GM18519 (cell line): ENCODE results near the gene PEX5L.
"Not testable (repeated sequence)": the region's sequence is repeated elsewhere in the genome, so short reads cannot be mapped to it uniquely, and the experiment has no call there.

Experiments
- ATAC-seq: cut with Tn5 transposase; IDR thresholded peaks from one replicate; pipeline ENCODE4 v1.9.1; 2021; ENCODE audit warnings: mild to moderate bottlenecking, moderate library complexity; ENCODE audit not compliant: unreplicated experiment, low FRiP score

Gene PEX5L, protein sequence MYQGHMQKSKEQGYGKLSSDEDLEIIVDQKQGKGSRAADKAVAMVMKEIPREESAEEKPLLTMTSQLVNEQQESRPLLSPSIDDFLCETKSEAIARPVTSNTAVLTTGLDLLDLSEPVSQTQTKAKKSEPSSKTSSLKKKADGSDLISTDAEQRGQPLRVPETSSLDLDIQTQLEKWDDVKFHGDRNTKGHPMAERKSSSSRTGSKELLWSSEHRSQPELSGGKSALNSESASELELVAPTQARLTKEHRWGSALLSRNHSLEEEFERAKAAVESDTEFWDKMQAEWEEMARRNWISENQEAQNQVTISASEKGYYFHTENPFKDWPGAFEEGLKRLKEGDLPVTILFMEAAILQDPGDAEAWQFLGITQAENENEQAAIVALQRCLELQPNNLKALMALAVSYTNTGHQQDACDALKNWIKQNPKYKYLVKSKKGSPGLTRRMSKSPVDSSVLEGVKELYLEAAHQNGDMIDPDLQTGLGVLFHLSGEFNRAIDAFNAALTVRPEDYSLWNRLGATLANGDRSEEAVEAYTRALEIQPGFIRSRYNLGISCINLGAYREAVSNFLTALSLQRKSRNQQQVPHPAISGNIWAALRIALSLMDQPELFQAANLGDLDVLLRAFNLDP

GRCh38 chr3:180036671-180037455, at the start of gene PEX5L:
PEX5L (minus strand) TSS chr3:180036937; CDS start chr3:180036599, 338 bp downstream.
- ATAC-seq = peak; percentile 52

- no peak for ATAC-seq
These were observed 48.5 kb upstream of the PEX5L start for GRCh38 chr3:180085122-180085710.

DNA sequence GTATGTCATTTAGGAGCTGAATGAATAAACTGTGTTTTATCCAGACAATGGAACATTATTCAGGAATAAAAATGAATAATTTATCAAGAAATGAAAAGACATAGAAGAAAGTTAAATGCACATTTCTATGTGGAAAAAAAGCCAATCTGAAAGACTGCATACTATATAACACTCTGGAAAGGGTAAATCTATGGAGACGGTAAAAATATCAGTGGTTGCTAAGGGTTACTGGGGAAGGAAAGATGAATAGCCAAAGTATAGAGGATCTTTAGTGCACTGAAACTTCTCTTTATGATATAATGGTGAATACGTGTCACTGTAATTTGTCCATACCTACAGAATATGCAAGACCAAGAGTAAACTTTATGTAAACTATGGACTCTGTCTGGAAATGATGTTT, 46.0 kb upstream of the PEX5L start:
- no peak for ATAC-seq

GRCh38 chr3:180078592-180078991, 41.9 kb upstream of the PEX5L start:
- no peak for ATAC-seq

GRCh38 chr3:180073561-180073960, 36.8 kb upstream of the PEX5L start:
- ATAC-seq = no peak

DNA sequence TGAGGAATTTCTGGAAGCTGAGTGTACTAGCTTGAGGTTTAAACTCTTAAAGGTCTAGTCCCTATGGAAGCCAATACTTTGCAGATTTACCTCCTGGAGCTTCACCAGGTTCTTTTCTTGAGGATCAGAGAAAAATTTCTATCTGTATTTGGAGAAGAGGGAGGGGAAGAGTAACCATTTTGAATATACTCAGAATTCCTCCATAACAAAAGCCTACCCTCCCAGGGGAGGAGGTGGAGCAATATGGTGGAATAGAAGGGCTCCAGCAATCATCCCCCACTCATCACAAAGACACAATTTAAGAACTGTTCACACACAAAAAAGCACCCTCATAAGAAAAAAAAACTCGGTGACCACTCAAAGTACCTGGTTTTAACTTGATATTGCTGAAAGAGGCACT, 36.0 kb upstream of the PEX5L start:
- ATAC-seq = no peak

DNA sequence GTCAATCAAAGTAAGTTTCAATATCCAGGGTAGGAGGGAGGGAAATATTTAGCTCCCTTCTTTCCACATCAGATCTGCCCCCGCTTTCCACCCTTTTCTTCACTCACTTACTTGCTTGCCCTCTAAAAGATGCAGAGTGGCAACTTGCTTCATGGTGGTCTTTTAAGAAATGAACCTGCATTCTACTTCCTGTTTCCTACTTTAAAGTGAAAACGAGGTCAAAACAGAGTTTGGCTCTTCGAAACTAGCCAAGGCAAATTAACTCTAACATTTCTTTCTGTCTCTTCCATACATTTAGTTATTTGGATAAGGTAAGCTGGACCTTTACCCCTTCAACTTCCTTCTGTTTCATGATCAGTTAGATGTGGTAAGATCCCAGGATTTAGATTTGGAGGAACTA, 34.2 kb upstream of the PEX5L start:
- ATAC-seq = no peak

DNA sequence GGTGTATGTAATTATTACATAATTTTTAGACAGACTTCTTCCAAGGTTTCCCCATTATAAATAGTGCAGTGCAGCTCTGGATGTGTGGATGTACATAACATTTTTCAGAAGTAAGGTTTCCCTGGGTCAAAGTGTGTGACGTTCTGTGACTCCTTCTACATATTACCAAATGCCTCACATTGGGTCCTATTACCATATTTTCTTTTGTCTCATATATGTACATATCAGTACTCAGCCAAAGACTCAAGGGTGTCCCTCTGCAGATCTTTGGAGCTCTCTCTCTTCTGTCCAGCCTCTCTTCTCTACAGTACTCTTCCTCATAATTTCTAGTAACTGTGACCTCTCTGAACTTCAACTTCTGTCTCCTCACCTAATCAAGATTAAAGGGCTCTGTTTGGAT, 31.3 kb upstream of the PEX5L start:
- no peak for ATAC-seq

- ATAC-seq = no peak
These were observed 29.9 kb upstream of the PEX5L start for GRCh38 chr3:180066598-180066997.

- no peak for ATAC-seq
These were observed 27.0 kb upstream of the PEX5L start for GRCh38 chr3:180063783-180064182.

DNA sequence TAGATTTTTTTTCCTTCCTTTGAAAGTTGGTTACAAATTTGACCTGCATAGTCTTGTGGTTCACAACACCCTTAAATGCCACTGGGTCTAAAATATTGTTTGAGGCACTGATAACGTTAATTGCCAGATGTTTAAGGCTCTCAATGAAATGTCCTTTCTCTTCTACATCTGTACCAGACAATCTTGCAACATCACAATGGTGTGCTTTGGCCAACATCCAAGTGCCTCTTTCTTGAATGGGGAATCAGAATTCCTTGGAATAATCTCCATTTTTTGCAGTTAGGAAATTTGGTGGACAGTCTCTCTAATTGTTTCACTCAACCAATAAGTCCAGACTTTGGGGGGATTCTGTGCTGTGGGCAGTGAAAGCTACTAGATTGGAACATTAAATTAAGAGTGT, 26.0 kb upstream of the PEX5L start:
- ATAC-seq = no peak

DNA sequence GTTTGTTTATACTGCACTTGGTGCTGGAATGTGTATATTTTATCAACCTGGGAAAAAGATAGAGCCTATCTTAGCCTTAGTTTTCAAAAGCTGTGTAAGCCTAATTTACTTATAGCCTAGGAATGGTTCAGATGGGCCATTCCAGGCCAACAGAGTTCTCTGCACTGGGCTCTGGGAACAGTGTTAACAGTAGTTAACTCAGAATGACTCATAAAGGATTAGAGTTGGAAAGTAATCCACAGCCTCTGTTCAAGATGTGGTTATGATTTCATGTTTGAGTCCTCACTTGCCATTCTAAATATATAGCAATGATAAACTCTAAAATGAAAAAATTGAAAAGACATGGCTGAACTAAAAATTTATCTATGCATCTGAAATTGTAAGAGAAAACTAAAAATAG, 22.6 kb upstream of the PEX5L start:
- no peak for ATAC-seq

DNA sequence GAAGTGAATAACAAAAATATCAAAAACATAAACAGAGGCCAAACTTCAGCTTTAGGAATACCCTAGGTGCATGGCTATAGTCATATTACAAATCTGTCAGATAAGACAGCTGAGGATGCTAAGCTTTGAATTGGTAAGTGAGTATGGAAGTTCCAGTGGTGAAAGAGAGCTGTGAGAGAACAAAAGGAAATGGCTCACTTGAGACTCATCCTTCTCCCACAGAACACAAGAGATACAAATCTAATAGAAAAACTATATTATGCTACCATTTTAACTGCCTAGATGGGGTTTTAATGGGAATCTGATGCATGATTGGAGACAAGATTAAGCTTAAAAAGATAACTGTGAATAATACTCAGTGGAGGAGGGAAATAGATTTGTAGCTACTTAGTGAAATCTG, 21.5 kb upstream of the PEX5L start:
- no peak for ATAC-seq

DNA sequence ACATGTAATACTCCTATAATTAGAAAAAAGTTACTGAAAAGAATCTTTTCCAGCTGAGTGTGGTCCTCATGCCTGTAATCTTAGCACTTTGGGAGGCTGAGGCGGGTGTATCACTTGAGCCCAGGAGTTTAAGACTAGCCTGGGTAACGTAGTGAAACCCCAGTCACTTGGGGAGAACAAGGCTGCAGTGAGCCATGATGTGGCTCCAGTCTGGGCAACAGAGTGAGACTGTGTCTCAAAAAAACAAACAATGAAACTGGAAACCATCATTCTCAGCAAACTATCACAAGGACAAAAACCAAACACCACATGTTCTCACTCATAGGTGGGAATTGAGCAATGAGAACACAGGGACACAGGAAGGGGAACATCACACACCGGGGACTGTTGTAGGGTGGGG, 18.9 kb upstream of the PEX5L start:
- not testable (repeated sequence) for ATAC-seq

DNA sequence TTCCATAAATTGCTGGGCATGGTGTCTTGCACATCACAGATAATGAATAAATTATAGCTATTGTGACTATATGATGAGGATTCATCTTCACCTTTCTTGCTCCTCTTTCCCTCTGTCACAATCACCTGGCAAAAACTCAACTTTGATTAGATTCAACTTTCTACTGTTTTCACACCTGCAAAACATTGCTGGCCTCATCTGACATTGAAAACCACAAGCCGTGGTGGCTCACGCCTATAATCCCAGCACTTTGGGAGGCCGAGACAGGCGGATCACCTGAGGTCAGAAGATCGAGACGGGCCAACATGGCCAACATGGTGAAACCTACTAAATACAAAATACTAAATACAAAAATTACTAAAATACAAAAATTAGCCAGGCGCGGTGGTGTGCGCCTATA, 12.7 kb upstream of the PEX5L start:
- ATAC-seq = no peak

GRCh38 chr3:180048840-180049239, 12.1 kb upstream of the PEX5L start:
- no peak for ATAC-seq

GRCh38 chr3:180048103-180048502, 11.4 kb upstream of the PEX5L start:
- ATAC-seq = peak; percentile 95

- ATAC-seq = no peak
These were observed 4.2 kb upstream of the PEX5L start for GRCh38 chr3:180040966-180041365.

DNA sequence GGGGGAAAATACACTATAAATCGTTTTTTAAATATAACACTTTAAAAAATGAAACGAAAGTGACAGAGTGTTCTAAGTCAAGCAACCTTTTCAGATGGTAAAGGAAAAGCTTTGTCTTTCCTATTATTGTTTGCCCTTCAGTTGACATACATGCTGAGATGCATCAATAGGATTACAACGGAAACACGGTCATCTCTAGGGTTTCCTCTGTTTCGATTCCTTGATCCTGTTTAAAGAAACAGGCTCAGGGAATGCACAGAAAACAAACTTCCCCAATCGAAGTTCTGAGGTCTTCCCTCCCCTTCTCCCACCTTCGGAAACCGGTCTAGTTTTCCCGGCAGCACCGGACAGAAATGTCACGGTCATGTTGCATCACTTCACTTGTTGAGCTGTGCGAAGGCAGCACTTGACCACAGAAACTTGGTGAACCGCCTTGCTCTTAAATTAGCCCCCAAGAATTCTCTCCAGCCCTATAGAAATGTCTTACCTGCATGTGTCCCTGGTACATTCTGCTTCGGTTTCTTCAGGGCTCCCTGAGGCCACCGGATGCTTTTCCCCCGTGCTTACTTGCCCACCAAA, 556 bp downstream of the PEX5L start:
- ATAC-seq = peak; percentile 43

- ATAC-seq = no peak
These were observed 9.7 kb downstream of the PEX5L start for GRCh38 chr3:180026997-180027396.

- peak; percentile 54 for ATAC-seq
These were observed 18.2 kb downstream of the PEX5L start for GRCh38 chr3:180018543-180018942.
